HG03439 (cell line): ENCODE measurements around the gene GREB1.

ENCODE experiments used
- ATAC-seq: cut with Tn5 transposase; IDR thresholded peaks from one replicate; pipeline ENCODE4 v1.9.1; 2021; ENCODE audit warnings: mild to moderate bottlenecking, moderate library complexity; ENCODE audit not compliant: unreplicated experiment

Gene GREB1

GRCh38 chr2:11630855-11631254, 97.0 kb downstream of the GREB1 start:
- ATAC-seq = no peak

DNA sequence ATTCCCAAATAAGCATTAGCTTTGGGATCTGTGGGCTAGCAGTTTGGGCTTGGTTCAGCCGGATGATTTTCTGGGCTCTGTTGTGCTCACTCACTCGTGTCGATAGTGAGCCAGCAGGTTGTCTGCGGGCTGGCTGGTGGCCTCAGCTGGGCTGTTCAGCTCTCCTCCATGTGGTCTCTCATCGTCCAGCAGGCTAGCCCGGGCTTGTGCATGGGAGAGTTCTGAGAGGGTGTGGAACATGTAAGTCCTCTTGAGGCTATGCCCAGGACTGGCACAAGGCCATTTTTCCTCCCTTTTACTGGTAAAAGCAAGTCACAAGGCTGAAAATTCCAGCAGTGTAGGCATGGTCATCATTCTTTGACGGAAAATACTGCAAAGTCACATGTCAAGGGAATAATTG, 97.6 kb downstream of the GREB1 start:
- ATAC-seq = no peak

GRCh38 chr2:11633923-11634478, 100.2 kb downstream of the GREB1 start:
- ATAC-seq = no peak

GRCh38 chr2:11634584-11634983, 100.7 kb downstream of the GREB1 start:
- no peak for ATAC-seq

DNA sequence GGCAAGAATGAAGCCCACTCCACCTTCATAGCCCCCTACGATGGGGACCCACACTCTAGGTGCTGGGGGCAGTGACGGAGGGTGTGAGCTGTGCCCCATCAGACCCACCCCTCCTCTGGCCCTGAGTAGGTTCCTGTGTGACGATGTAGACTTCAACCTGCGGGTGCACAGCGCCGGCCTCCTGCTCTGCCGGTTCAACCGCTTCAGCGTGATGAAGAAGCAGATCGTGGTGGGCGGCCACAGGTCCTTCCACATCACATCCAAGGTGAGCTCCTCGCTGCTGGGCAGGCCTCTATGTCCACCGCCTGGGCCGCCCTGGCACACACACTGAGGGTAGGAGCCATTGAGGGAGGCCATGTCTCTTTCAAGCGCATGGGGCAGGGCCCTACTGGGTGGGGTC, 101.3 kb downstream of the GREB1 start:
- ATAC-seq = no peak

- ATAC-seq = no peak
These were observed 102.9 kb downstream of the GREB1 start for GRCh38 chr2:11636593-11637295.

DNA sequence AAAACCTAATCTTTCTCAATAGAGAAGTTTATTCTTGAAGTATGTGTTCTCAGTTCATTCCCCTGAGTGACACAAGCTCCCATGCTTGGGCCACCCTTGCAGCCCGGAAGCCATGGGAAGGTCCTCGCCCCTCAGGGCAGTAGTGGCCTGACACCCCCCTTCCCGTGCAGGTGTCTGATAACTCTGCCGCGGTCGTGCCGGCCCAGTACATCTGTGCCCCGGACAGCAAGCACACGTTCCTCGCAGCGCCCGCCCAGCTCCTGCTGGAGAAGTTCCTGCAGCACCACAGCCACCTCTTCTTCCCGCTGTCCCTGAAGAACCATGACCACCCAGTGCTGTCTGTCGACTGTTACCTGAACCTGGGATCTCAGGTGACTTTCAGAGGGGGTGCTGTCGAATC, 103.7 kb downstream of the GREB1 start:
- ATAC-seq = no peak

DNA sequence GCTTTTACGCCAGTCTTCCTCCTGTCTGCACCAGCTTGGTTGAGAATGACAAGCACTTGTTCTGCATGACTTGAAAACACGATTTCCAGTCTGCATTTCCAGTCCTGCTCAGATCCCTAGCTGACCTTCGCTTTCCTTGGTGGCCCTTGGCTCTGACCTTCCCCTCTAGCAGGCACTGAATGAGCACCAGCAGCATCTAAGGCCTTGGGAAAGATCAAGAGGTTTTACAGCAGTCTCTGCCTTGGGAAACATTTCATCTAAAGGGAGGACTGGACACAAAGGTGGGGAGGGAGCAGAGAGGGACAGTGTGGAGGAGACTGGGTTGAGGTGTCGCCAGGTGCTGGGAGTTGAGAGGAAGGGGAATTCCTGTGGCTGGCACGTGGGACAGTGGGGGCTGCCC, 105.7 kb downstream of the GREB1 start:
- ATAC-seq = no peak

DNA sequence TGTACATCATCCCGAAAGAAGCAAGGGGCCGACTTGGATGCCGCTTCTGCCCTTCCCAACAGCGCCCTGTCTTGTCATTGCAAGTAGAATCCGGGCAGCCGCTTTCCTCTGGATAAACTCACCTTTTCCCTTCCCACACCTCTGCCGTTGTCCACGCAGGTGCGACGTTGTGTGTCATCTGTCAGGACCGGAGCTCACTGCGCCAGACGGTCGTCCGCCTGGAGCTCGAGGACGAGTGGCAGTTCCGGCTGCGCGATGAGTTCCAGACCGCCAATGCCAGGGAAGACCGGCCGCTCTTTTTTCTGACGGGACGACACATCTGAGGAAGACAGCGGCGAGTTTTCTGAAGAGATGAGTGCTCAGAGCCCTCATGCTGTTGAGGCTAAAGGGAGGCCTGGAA, 106.3 kb downstream of the GREB1 start:
- ATAC-seq = no peak

- ATAC-seq = no peak
These were observed 109.1 kb downstream of the GREB1 start for GRCh38 chr2:11642972-11643371.

- ATAC-seq = no peak
These were observed 110.4 kb downstream of the GREB1 start for GRCh38 chr2:11644293-11644692.

DNA sequence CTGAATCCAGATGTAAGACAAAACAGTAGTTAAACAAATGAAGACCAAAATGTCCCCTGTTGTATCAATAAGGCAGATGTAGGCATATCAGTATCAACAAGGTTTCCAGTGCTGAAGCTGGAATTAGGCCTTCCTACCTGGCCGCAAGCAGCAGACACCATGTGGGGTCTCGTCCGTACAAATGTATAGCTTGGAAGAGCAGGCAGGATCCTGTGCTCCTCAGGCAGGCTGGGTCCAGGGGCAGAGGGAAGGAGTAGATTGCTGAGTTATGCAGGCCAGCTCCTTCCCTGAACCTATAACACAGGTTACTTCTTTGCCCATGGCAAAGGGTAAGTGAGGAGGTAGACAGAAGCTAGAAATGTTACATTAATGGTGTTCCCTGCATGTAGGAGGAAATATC, 112.7 kb downstream of the GREB1 start:
- ATAC-seq = no peak

- no peak for ATAC-seq
These were observed 114.2 kb downstream of the GREB1 start for GRCh38 chr2:11647834-11648600.

DNA sequence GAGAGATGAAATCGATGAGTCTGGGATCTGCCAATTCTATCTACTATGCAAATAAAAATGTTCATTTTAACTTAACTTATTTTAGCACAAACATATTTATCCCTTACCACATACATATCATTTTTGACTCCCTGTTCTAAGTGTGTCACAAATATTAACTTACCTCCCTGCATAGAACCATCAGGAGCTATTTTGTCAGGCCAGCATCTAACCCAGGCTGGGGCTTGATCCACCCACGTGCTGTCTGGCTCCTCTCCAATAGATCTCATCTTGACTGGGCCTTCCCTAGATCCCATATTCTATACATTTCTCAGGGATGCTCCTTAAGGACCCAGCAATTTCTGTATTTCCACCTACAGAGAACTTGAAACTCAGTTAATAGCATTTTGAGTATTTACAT, 115.2 kb downstream of the GREB1 start:
- no peak for ATAC-seq

- ATAC-seq = no peak
These were observed 118.2 kb downstream of the GREB1 start for GRCh38 chr2:11651856-11652548.

DNA sequence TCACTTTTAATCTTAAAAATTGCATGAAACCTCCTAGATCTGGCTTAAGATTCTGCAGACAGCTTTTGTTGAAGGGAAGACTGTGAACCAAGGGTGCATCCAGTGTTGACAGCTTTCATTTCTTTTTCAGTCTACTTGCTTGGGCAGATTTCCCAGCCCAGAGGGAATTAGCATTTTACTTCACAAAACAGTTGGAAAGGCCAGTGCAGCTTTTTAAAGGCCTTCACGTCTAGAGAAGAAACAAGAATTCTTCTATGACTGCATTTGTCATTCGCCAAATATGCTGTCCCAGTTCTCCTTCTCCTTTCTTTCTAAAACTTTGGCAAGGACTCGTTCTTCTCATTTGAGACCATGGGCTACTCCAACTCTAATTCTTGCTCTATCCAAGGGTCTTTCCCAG, 118.7 kb downstream of the GREB1 start:
- no peak for ATAC-seq

GRCh38 chr2:11655495-11655894, 121.7 kb downstream of the GREB1 start:
- ATAC-seq = no peak

GRCh38 chr2:11656252-11656651, 122.4 kb downstream of the GREB1 start:
- no peak for ATAC-seq

DNA sequence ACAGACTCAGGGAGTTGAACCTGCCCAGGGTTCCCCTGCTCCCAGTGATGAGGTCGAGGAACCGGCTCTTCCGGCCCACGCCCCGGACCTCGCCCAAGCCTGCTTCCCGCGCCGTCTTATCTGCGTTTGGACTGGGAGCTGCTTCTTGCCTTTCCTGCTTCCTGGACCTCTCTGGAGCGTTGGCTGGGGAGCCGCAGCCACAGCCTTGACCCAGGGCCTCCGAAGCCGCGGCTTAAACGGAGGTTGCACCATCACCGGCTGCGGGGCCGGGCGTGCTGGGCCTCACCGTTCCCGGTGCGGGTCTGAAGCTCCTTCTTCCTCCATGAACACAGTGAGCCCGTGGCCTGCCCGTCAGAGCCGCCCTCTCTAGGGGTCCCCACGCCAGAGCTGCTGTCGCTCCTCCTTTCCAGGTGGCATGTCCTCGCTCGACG, 122.8 kb downstream of the GREB1 start:
- no peak for ATAC-seq

DNA sequence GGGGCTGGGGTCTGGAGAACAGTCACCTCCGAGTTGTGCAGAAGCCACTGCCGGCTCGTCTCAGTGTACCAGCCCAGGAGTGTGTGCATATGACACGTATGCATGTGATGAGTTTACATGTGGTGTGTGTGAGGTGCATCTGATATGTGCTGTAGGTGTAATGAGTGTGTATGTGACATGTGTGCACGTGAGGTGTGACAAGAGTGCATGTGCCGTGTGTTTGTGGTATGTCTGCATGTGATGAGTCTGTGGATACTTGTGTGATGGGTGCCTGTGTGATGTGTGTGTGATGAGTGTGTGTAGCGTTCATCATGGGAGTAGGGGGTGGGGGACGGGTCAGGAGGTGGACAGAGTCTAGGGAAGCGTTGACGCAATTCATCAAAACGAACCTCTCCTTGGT, 123.3 kb downstream of the GREB1 start:
- no peak for ATAC-seq

GRCh38 chr2:11657646-11658045, 123.8 kb downstream of the GREB1 start:
- no peak for ATAC-seq
